Fibroblast of pulmonary artery (primary cell): ENCODE results near the gene PARK7.

Experiments
- DNase-seq: peaks from one replicate; pipeline ENCODE4 v3.0.0-alpha.2; 2010; ENCODE audit warnings: low read depth
- H3K4me3 ChIP-seq: replicated peaks from 2 replicates; pipeline ENCODE4 v1.5.1; 2011; ENCODE audit warnings: low read depth, mild to moderate bottlenecking, control low read depth, low read length, moderate library complexity
- CTCF ChIP-seq: IDR thresholded peaks from 2 replicates; pipeline ENCODE4 v1.5.1; 2011; ENCODE audit warnings: mild to moderate bottlenecking, control low read depth, low read length, inconsistent platforms; ENCODE audit errors: missing control alignments

The PARK7 gene

GRCh38 chr1:8002921-8003320, 41.4 kb downstream of the PARK7 start:
- DNase-seq = no peak
- no peak for TF ChIP-seq CTCF
- H3K4me3 ChIP-seq = no peak overlapping the region

GRCh38 chr1:8003438-8004112, 42.1 kb downstream of the PARK7 start:
- no peak for DNase-seq
- no peak for TF ChIP-seq CTCF
- H3K4me3 ChIP-seq = no peak overlapping the region

GRCh38 chr1:8004113-8004802, 42.7 kb downstream of the PARK7 start:
- no peak for TF ChIP-seq CTCF
- DNase-seq = peak; percentile 63
- H3K4me3 ChIP-seq = no peak overlapping the region

GRCh38 chr1:8004803-8005573, 43.5 kb downstream of the PARK7 start:
- no peak overlapping the region for H3K4me3 ChIP-seq
- DNase-seq = peak; percentile 99
- TF ChIP-seq CTCF = no peak

GRCh38 chr1:8006037-8006963, 44.8 kb downstream of the PARK7 start:
- DNase-seq = no peak
- TF ChIP-seq CTCF = no peak
- H3K4me3 ChIP-seq = no peak overlapping the region

- no peak overlapping the region for H3K4me3 ChIP-seq
- TF ChIP-seq CTCF = no peak
- no peak for DNase-seq
Measured at GRCh38 chr1:8009043-8010002, 47.8 kb downstream of the PARK7 start.
